ENCODE results near the gene TRPV4.

GRCh38 chr12:109795023-109795422 lies 38.2 kb downstream of the TRPV4 start:
- TF ChIP-seq CTCF (IDR thresholded peaks at IDR 0.05) (no peak), POLR2A (IDR thresholded peaks at IDR 0.05) (no peak)

Data from body of pancreas (tissue), 4 donors.